Measurements from ENCODE around the gene CBX6. TPM values are rescaled to one million over a fixed set of nuclear protein-coding genes. Genes with fewer than 3 reads are reported as not detected.

CBX6 gene
- total RNA-seq, 1 experiment from 2014 or later = 98.4 TPM

DNA sequence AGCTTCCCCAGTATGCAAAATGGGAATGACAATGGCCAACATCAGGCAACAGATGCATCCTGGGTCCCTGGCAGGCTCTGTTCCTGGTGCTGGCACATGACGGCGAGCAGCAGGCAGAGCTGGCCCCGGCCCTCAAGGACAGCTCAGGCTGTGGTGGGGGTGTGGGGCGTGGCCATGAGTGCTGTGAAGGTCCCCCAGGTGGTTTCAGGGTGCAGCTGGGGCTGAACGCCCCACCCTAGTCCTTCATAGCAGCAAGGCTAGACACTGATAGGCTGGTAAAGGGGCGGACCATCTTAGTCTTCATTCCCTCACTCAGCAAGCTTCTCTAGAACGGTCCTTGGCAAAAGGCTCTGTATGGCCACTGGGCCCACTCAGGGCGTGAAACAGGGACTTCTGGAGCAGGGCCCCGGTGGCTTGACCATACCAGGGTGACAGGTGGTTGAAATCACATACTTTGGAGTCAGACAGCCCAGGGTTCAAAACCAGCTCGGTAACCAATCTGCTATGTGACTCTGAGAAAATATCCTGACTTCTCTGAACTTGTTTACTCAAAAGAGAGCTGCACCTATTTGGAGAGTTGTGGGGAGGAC lies 43.3 kb downstream of the CBX6 start:
- ATAC-seq = no peak
- TF ChIP-seq, protein P1, sequence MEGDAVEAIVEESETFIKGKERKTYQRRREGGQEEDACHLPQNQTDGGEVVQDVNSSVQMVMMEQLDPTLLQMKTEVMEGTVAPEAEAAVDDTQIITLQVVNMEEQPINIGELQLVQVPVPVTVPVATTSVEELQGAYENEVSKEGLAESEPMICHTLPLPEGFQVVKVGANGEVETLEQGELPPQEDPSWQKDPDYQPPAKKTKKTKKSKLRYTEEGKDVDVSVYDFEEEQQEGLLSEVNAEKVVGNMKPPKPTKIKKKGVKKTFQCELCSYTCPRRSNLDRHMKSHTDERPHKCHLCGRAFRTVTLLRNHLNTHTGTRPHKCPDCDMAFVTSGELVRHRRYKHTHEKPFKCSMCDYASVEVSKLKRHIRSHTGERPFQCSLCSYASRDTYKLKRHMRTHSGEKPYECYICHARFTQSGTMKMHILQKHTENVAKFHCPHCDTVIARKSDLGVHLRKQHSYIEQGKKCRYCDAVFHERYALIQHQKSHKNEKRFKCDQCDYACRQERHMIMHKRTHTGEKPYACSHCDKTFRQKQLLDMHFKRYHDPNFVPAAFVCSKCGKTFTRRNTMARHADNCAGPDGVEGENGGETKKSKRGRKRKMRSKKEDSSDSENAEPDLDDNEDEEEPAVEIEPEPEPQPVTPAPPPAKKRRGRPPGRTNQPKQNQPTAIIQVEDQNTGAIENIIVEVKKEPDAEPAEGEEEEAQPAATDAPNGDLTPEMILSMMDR (IDR thresholded peaks at IDR 0.05) = no peak
- TF ChIP-seq SIN3A (IDR thresholded peaks at IDR 0.05; ENCODE audit: borderline replicate concordance, insufficient read depth, low read depth, low read length) = no peak
- ChIA-PET CTCF (no interaction called here), POLR2A (no interaction called here)
- BruUV-seq (replicated peaks) = no TSS peak
- Histone ChIP-seq H3K4me3 (ENCODE audit: low read depth in 2 of 2, low read length in 2 of 2) (no peak overlapping the region), H3K27ac (ENCODE audit: low read length) (no peak overlapping the region), H3K27me3 (ENCODE audit: control insufficient read depth, insufficient read depth, low read length) (no peaks in the 10 kb centered on the region), H3K9me3 (ENCODE audit: control insufficient read depth, insufficient read depth, low read depth, low read length) (no peaks in the 10 kb centered on the region), H3K4me1 (ENCODE audit: control insufficient read depth, insufficient read depth, low read length) (no peaks in the 10 kb centered on the region; the same call in 1 of the 2 replicates), H3K36me3 (ENCODE audit: control insufficient read depth, insufficient read depth, low read length) (no peaks in the 10 kb centered on the region)
- intact Hi-C loops (cut with micrococcal nuclease; ENCODE audit: unreplicated experiment) (no loop called here), in situ Hi-C loops (cut with HindIII; ENCODE audit: low pct_unique_long_range_greater_than_20kb, low sequenced_read_pairs) (no loop called here)
- no peak for DNase-seq (ENCODE audit: low read depth, low spot score)

DNA sequence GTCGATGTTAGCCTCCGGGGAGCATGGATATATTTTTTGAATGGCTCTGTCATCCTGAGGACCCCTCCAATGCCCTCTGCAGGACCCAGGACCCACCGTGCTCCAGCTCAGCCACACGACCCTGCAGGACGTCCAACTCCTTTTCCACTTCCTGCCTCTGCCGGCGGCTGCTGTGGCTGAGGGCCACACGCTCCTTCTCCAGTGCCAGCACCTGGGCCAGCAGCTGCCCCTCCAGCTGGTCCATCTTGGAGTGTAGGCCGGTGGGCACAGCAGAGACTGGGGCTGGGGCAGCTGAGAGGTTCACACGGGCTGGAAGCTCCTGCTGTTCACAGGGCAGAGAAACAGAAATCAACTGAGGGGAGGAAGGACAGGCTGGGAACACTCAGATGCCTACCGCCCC lies 43.8 kb downstream of the CBX6 start:
- DNase-seq (ENCODE audit: low read depth, low spot score) = no peak
- ChIA-PET POLR2A (no interaction called here), CTCF (no interaction called here)
- intact Hi-C loops (cut with micrococcal nuclease; ENCODE audit: unreplicated experiment) (no loop called here), in situ Hi-C loops (cut with HindIII; ENCODE audit: low pct_unique_long_range_greater_than_20kb, low sequenced_read_pairs) (no loop called here)
- TF ChIP-seq POLR2AphosphoS5 (IDR thresholded peaks at IDR 0.05; ENCODE audit: low read depth, low read length) = no peak
- no peak for TF ChIP-seq SIN3A (IDR thresholded peaks at IDR 0.05; ENCODE audit: borderline replicate concordance, insufficient read depth, low read depth, low read length)
- TF ChIP-seq TCF7L2 (IDR thresholded peaks at IDR 0.05; ENCODE audit: low read depth, low read length) = no peak
- TF ChIP-seq, protein P1 (IDR thresholded peaks at IDR 0.05) = no peak
- TF ChIP-seq, protein P2, sequence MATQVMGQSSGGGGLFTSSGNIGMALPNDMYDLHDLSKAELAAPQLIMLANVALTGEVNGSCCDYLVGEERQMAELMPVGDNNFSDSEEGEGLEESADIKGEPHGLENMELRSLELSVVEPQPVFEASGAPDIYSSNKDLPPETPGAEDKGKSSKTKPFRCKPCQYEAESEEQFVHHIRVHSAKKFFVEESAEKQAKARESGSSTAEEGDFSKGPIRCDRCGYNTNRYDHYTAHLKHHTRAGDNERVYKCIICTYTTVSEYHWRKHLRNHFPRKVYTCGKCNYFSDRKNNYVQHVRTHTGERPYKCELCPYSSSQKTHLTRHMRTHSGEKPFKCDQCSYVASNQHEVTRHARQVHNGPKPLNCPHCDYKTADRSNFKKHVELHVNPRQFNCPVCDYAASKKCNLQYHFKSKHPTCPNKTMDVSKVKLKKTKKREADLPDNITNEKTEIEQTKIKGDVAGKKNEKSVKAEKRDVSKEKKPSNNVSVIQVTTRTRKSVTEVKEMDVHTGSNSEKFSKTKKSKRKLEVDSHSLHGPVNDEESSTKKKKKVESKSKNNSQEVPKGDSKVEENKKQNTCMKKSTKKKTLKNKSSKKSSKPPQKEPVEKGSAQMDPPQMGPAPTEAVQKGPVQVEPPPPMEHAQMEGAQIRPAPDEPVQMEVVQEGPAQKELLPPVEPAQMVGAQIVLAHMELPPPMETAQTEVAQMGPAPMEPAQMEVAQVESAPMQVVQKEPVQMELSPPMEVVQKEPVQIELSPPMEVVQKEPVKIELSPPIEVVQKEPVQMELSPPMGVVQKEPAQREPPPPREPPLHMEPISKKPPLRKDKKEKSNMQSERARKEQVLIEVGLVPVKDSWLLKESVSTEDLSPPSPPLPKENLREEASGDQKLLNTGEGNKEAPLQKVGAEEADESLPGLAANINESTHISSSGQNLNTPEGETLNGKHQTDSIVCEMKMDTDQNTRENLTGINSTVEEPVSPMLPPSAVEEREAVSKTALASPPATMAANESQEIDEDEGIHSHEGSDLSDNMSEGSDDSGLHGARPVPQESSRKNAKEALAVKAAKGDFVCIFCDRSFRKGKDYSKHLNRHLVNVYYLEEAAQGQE (IDR thresholded peaks at IDR 0.05; ENCODE audit: insufficient read depth in 1 of 2, low read depth in 2 of 2, low read length in 1 of 2) = no peak
- H3K9me3 ChIP-seq (ENCODE audit: control insufficient read depth, insufficient read depth, low read depth, low read length) = no peaks in the 10 kb centered on the region
- H3K4me1 ChIP-seq (ENCODE audit: control insufficient read depth, insufficient read depth, low read length) = no peaks in the 10 kb centered on the region; the same call in 1 of the 2 replicates
- H3K27me3 ChIP-seq (ENCODE audit: control insufficient read depth, insufficient read depth, low read length) = no peaks in the 10 kb centered on the region
- no TSS peak for BruUV-seq (replicated peaks)
- H3K4me3 ChIP-seq (ENCODE audit: low read depth in 2 of 2, low read length in 2 of 2) = no peak overlapping the region
- H3K27ac ChIP-seq (ENCODE audit: low read length) = no peak overlapping the region
- ATAC-seq = no peak
- H3K36me3 ChIP-seq (ENCODE audit: control insufficient read depth, insufficient read depth, low read length) = no peaks in the 10 kb centered on the region
